DND-41 (cell line): ENCODE measurements around the gene NFE2L2.

Source experiments
- EZH2 ChIP-seq: IDR thresholded peaks from 3 replicates; pipeline ENCODE4 v1.6.1; 2012; ENCODE audit warnings: borderline replicate concordance, low read depth, mild to moderate bottlenecking, moderate library complexity, low read length, inconsistent platforms; ENCODE audit not compliant: severe bottlenecking
- TF ChIP-seq, protein P1 (sequence below): IDR thresholded peaks from 2 replicates; pipeline ENCODE4 v1.5.1; 2012; ENCODE audit warnings: borderline replicate concordance, low read length, moderate library complexity, mild to moderate bottlenecking; ENCODE audit not compliant: poor library complexity, severe bottlenecking; ENCODE audit errors: extremely low read depth

DNA sequence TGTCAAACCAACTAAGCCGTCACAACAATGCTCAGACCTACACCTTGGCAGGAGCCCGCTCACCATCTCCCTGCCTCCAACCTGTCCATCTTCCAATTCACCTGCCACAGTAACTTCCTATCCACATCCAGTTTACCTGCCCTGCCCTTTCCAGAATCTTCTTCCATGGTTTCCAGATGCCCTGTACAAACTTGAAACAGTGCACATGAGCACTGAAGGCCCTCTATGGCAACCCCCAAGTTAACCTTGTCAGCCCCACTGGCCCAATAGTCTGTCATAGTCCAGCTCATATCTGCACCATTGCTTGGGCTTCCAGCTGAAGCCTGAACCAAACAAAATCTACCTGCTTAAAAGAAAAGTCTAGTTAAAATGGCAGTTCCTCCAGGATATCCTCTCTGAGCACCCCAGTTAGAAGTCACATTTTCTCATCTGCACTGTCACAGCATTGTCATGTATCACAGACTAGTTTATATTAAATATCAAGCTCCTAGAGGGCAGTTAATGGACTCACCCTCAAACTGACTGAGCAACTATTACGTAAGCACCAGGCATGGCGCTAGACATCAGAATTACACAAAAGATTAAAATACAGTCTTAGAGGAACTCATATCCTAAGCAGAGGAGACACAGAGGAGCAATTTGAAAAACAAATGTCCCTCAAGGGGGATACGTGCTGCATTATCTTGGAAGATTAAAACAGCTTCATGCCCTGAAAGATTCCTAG is 11.6 kb downstream of the NFE2L2 start:
- TF ChIP-seq, protein P1, sequence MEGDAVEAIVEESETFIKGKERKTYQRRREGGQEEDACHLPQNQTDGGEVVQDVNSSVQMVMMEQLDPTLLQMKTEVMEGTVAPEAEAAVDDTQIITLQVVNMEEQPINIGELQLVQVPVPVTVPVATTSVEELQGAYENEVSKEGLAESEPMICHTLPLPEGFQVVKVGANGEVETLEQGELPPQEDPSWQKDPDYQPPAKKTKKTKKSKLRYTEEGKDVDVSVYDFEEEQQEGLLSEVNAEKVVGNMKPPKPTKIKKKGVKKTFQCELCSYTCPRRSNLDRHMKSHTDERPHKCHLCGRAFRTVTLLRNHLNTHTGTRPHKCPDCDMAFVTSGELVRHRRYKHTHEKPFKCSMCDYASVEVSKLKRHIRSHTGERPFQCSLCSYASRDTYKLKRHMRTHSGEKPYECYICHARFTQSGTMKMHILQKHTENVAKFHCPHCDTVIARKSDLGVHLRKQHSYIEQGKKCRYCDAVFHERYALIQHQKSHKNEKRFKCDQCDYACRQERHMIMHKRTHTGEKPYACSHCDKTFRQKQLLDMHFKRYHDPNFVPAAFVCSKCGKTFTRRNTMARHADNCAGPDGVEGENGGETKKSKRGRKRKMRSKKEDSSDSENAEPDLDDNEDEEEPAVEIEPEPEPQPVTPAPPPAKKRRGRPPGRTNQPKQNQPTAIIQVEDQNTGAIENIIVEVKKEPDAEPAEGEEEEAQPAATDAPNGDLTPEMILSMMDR, result no peak
- TF ChIP-seq EZH2, result no peak
